GM23248 (cell line): Measurements from ENCODE around the gene ZNF197. TPM values are rescaled to one million over a fixed set of nuclear protein-coding genes. Genes with fewer than 3 reads are reported as not detected.

ENCODE experiments used
- DNase-seq: peaks from one replicate; pipeline ENCODE4 v3.0.0-alpha.2; 2015
- H2AFZ ChIP-seq: fragments of 200-600 bp; sonication (generic); 2 replicates; pipeline ENCODE4 v1.6.1; 2016; ENCODE audit warnings: antibody characterized with exemption
- H3F3A ChIP-seq: fragments of 200-600 bp; sonication (generic); 2 replicates; pipeline ENCODE4 v1.6.1; 2016; ENCODE audit warnings: mild to moderate bottlenecking, antibody characterized with exemption, mixed run types; ENCODE audit not compliant: insufficient read depth
- H3K27ac ChIP-seq: fragments of 200-600 bp; sonication (generic); 2 replicates; pipeline ENCODE4 v1.5.1; 2016; ENCODE audit warnings: mild to moderate bottlenecking
- H3K27me3 ChIP-seq: fragments of 200-600 bp; sonication (generic); replicated peaks from 2 replicates; pipeline ENCODE4 v1.6.1; 2016; ENCODE audit warnings: mild to moderate bottlenecking; ENCODE audit not compliant: insufficient read depth
- H3K36me3 ChIP-seq: fragments of 200-600 bp; sonication (generic); 2 replicates; pipeline ENCODE4 v1.6.1; 2016; ENCODE audit warnings: low read depth, mild to moderate bottlenecking
- H3K4me1 ChIP-seq: fragments of 200-600 bp; sonication (generic); 2 replicates; pipeline ENCODE4 v1.6.1; 2016; ENCODE audit warnings: mild to moderate bottlenecking; ENCODE audit not compliant: insufficient read depth
- H3K4me2 ChIP-seq: fragments of 200-600 bp; sonication (generic); one replicate; pipeline ENCODE4 v1.6.1; 2016; ENCODE audit warnings: mild to moderate bottlenecking; ENCODE audit not compliant: unreplicated experiment
- H3K4me3 ChIP-seq: fragments of 200-600 bp; sonication (generic); 2 replicates; pipeline ENCODE4 v1.5.1; 2016; ENCODE audit warnings: mild to moderate bottlenecking
- H3K79me2 ChIP-seq: fragments of 200-600 bp; sonication (generic); 2 replicates; pipeline ENCODE4 v1.6.1; 2016; ENCODE audit warnings: mild to moderate bottlenecking; ENCODE audit not compliant: insufficient read depth
- H3K9ac ChIP-seq: fragments of 200-600 bp; sonication (generic); 2 replicates; pipeline ENCODE4 v1.6.1; 2016; ENCODE audit warnings: mild to moderate bottlenecking
- H3K9me2 ChIP-seq: fragments of 200-600 bp; sonication (generic); 2 replicates; pipeline ENCODE4 v1.6.1; 2016; ENCODE audit warnings: mixed run types, mild to moderate bottlenecking, moderate library complexity; ENCODE audit not compliant: insufficient read depth
- H3K9me3 ChIP-seq: fragments of 200-600 bp; sonication (generic); one replicate; pipeline ENCODE4 v1.6.1; 2017; ENCODE audit warnings: low read depth
- H4K20me1 ChIP-seq: fragments of 200-600 bp; sonication (generic); 2 replicates; pipeline ENCODE4 v1.6.0; 2016; ENCODE audit not compliant: insufficient read depth
- EZH2 ChIP-seq: fragments of 200-600 bp; sonication (generic); IDR thresholded peaks from 2 replicates; pipeline ENCODE4 v1.6.1; 2018; ENCODE audit warnings: antibody characterized with exemption, mild to moderate bottlenecking; ENCODE audit not compliant: insufficient read depth, poor library complexity, severe bottlenecking
- EZH2phosphoT487 ChIP-seq: fragments of 200-600 bp; sonication (generic); IDR thresholded peaks from 2 replicates; pipeline ENCODE4 v1.6.1; 2018; ENCODE audit warnings: antibody characterized with exemption, moderate library complexity, mild to moderate bottlenecking, low read depth; ENCODE audit not compliant: insufficient read depth
- WGBS, 2 experiments: methylation state at CpG; one replicate each; pipeline ENCODE4 v1.1.6; 2015 to 2017; ENCODE audit warnings: low lambda C conversion rate in 2 of 2, low coverage in 1 of 2; ENCODE audit errors: missing lambda C conversion rate in 2 of 2; 5-methylcytosine and 5-hydroxymethylcytosine counted together
- in situ Hi-C: fragments of 300-500 bp; cut with MboI; formaldehyde crosslinking; loops from 2 replicates; pipeline ENCODE4 v1.15.0; 2020
- polyA plus RNA-seq: library from polyadenylated mRNA; unstranded; fragments of >200 nt; fragmentation: Nextera tagmentation; extraction: Ambion mirVana; gene quantifications from 2 replicates; pipeline ENCODE4 v1.2.1, GENCODE V29; 2016
- total RNA-seq: library from RNA; depleted of rRNA; stranded (reverse); fragments of >200 nt; shearing (Covaris generic); gene quantifications from 2 replicates; pipeline ENCODE4 v1.2.3, GENCODE V29; 2014; rRNA removed

The ZNF197 gene
- total and polyA plus RNA-seq, 2 experiments from 2014 or later = 7.4 to 10.1 TPM

DNA sequence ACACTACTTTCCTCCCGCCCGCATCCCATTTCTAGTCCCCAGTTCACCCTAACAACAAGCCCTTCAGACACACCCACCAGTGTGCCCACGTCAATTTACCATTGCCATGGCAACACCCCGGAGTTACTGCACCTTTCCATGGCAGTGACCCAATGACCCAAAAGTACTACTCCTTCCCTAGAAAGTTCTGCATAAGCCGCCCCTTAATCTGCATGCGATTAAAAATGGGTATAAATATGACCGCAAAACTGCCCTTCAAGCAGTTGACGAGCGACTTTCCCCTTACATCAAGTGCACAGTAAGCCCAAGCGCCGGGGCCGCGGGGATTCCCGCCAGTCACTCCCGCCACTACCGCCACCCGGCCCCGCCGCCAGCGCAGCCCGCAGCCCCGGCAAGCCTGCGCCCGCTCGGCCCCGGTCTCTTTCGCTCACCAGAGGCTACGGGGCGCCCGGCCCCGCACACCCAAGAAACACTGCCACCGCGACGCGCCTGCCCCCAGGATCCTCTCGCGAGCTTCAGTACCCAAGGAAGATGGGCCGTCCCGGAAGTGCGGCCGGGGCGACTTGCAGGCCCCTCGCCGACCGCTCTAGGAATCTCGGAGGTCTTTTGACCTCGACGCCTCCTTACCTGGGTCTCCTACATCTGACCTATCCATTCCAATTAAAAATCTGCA is 60.4 kb downstream of the ZNF197 start:
- peaks cover 27% of the 10 kb centered on the region for H3F3A ChIP-seq
- H3K79me2 ChIP-seq = peaks cover 10% of the 10 kb centered on the region; the same call in 1 of the 2 replicates
- WGBS, 2 experiments = 4% methylated on average over 38 to 48 of the region's 48 CpGs
- no peaks in the 10 kb centered on the region for H3K9me2 ChIP-seq
- peak; percentile 91 for DNase-seq
- H3K4me3 ChIP-seq = peak overlapping the region; percentile 77
- H3K9me3 ChIP-seq = no peaks in the 10 kb centered on the region
- H4K20me1 ChIP-seq = no peaks in the 10 kb centered on the region
- H3K4me1 ChIP-seq = peaks cover 17% of the 10 kb centered on the region
- H3K27ac ChIP-seq = no peak overlapping the region
- H3K27me3 ChIP-seq = no peaks in the 10 kb centered on the region
- peak overlapping the region; percentile 85 for H3K4me2 ChIP-seq
- H3K36me3 ChIP-seq = no peaks in the 10 kb centered on the region
- TF ChIP-seq EZH2phosphoT487 = no peak
- TF ChIP-seq EZH2 = no peak
- H3K9ac ChIP-seq = peak overlapping the region; percentile 84
- peak overlapping the region; percentile 96 for H2AFZ ChIP-seq
- in situ Hi-C loops = no loop called here

- Histone ChIP-seq H2AFZ (no peak overlapping the region), H3K9ac (no peak overlapping the region), H3K4me1 (peaks cover 3% of the 10 kb centered on the region; the same call in 1 of the 2 replicates), H3K4me3 (no peak overlapping the region), H3F3A (peaks cover 6% of the 10 kb centered on the region), H3K27me3 (0 out of 2 replicates have a peak, but pooled peaks cover 3% of the 10 kb centered on the region), H3K79me2 (0 out of 2 replicates have a peak, but pooled peaks cover 7% of the 10 kb centered on the region), H4K20me1 (no peaks in the 10 kb centered on the region), H3K36me3 (no peaks in the 10 kb centered on the region), H3K9me2 (no peaks in the 10 kb centered on the region), H3K4me2 (no peak overlapping the region), H3K9me3 (no peaks in the 10 kb centered on the region), H3K27ac (no peak overlapping the region)
- TF ChIP-seq EZH2phosphoT487 = no peak
- no peak for TF ChIP-seq EZH2
- no peak for DNase-seq
- in situ Hi-C loops = no loop called here
- WGBS, 2 experiments = 3 to 7% methylated on average over 1 of the region's 1 CpG
Observed at GRCh38 chr3:44687898-44688297, 63.1 kb downstream of the ZNF197 start.

Other genes with a start within 250 kb of the ZNF197 start
- gene ZNF445, start 147.4 kb upstream of the ZNF197 start, total RNA-seq = 5.9 and 6.8 TPM in 2 replicates
- gene ZNF445, start 147.4 kb upstream of the ZNF197 start, polyA plus RNA-seq = 2.2 TPM in 2 replicates
- 4.5 and 6.1 TPM in 2 replicates for gene ZKSCAN7, start 69.8 kb upstream of the ZNF197 start, total RNA-seq
- gene ZKSCAN7, start 69.8 kb upstream of the ZNF197 start, polyA plus RNA-seq = 2.9 and 3.1 TPM in 2 replicates
- gene ZNF660, start 40.1 kb upstream of the ZNF197 start, total RNA-seq = 0.76 and 0.97 TPM in 2 replicates
- 0.54 and 1.2 TPM in 2 replicates for gene ZNF660, start 40.1 kb upstream of the ZNF197 start, polyA plus RNA-seq
- 7.3 and 21.8 TPM in 2 replicates for gene ZNF35, start 23.7 kb downstream of the ZNF197 start, total RNA-seq
- 4.3 and 5.1 TPM in 2 replicates for gene ZNF35, start 23.7 kb downstream of the ZNF197 start, polyA plus RNA-seq
- 3.8 and 4.3 TPM in 2 replicates for gene ZNF502, start 87.6 kb downstream of the ZNF197 start, total RNA-seq
- gene ZNF502, start 87.6 kb downstream of the ZNF197 start, polyA plus RNA-seq = 2.4 and 2.9 TPM in 2 replicates
- gene ZNF501, start 104.6 kb downstream of the ZNF197 start, total RNA-seq = 5.4 and 9.0 TPM in 2 replicates
- gene ZNF501, start 104.6 kb downstream of the ZNF197 start, polyA plus RNA-seq = 3.8 and 5.1 TPM in 2 replicates
- 24.3 and 25.0 TPM in 2 replicates for gene KIAA1143, start 136.6 kb downstream of the ZNF197 start, total RNA-seq
- gene KIAA1143, start 136.6 kb downstream of the ZNF197 start, polyA plus RNA-seq = 21.8 and 23.5 TPM in 2 replicates
- gene KIF15, start 136.8 kb downstream of the ZNF197 start, total RNA-seq = 3.3 and 3.9 TPM in 2 replicates
- gene KIF15, start 136.8 kb downstream of the ZNF197 start, polyA plus RNA-seq = 2.9 and 3.3 TPM in 2 replicates
- 23.2 and 33.8 TPM in 2 replicates for gene TMEM42, start 236.9 kb downstream of the ZNF197 start, total RNA-seq
- 34.2 and 35.0 TPM in 2 replicates for gene TMEM42, start 236.9 kb downstream of the ZNF197 start, polyA plus RNA-seq
- not detected in 2 replicates for gene TGM4, start 249.6 kb downstream of the ZNF197 start, total RNA-seq
- gene TGM4, start 249.6 kb downstream of the ZNF197 start, polyA plus RNA-seq = not detected in 2 replicates